Measurements from ENCODE around the gene NUDT7. TPM values are rescaled to one million over a fixed set of nuclear protein-coding genes. Genes with fewer than 3 reads are reported as not detected.

Gene NUDT7
- total RNA-seq, 3 donors from 2014 or later (not counting 1 experiment from before 2014, with no cell fraction given): 1.6 to 4.3 (median 3.3) TPM

DNA sequence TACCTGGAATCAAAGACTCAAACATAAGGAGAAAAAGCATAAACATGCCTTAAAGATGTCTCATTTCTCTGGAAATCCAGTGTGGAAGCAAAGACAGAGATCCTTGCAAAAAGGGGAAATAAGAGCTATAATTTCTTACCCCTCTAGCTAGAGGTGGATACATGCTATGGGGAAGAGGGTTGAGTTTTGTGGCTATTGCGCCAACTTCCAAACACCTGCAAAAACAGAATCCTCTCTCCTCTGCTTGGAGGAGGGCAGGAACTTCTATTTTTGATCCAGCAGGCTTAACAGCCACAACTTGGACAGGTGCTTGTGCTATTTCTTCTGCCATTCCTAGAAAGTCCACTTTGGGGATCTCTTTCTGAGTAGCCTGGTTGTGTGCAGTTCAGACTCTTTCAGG, 21.5 kb upstream of the NUDT7 start:
- no CpG with 5 or more reads among the region's 1 CpG for WGBS (ENCODE audit: insufficient coverage)

DNA sequence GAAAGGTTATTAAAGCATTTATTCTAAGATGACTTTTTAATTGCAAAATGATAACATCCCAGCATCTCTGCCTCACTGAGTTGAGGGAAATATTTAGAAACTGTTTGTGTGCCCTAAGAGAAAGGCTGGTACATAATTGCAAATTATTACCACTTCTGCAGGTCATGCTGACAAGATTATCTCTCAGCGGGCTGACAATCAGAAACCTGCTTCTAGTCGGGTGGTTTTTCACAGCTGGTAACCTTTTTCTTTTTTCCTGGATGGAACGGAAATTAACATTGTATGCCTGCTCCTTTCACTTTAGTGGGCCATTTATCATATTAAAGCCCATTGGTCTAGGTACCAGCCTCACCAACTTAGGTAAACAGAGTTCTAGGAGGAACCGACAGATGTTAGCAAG, 17.0 kb upstream of the NUDT7 start:
- Mint-ChIP-seq H3K4me1 (no peaks in the 10 kb centered on the region), H3K27me3 (ENCODE audit: low read depth in 2 of 2) (peaks cover 6 to 21% of the 10 kb centered on the region in 2 donors), H3K9me3 (no peaks in the 10 kb centered on the region), H3K4me3 (no peak overlapping the region), H3K27ac (no peak overlapping the region), H3K36me3 (no peaks in the 10 kb centered on the region)
- Histone ChIP-seq H3K27ac (ENCODE audit: low read length) (no peak overlapping the region), H3K4me3 (ENCODE audit: low read length) (no peak overlapping the region), H3K4me1 (ENCODE audit: control insufficient read depth, insufficient read depth, low read length) (no peaks in the 10 kb centered on the region), H3K36me3 (ENCODE audit: control insufficient read depth, insufficient read depth, low read length) (no peaks in the 10 kb centered on the region), H3K27me3 (ENCODE audit: control insufficient read depth, insufficient read depth, low read length) (no peaks in the 10 kb centered on the region), H3K9me3 (ENCODE audit: control insufficient read depth, insufficient read depth, low read length) (no peaks in the 10 kb centered on the region)
- ATAC-seq (no peak), DNase-seq (no peak)
- intact Hi-C loops (cut with micrococcal nuclease): no loop called here
- WGBS (ENCODE audit: insufficient coverage): 90% methylated on average over 4 of the region's 4 CpGs
- TF ChIP-seq, protein P1, sequence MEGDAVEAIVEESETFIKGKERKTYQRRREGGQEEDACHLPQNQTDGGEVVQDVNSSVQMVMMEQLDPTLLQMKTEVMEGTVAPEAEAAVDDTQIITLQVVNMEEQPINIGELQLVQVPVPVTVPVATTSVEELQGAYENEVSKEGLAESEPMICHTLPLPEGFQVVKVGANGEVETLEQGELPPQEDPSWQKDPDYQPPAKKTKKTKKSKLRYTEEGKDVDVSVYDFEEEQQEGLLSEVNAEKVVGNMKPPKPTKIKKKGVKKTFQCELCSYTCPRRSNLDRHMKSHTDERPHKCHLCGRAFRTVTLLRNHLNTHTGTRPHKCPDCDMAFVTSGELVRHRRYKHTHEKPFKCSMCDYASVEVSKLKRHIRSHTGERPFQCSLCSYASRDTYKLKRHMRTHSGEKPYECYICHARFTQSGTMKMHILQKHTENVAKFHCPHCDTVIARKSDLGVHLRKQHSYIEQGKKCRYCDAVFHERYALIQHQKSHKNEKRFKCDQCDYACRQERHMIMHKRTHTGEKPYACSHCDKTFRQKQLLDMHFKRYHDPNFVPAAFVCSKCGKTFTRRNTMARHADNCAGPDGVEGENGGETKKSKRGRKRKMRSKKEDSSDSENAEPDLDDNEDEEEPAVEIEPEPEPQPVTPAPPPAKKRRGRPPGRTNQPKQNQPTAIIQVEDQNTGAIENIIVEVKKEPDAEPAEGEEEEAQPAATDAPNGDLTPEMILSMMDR (IDR thresholded peaks at IDR 0.05): no peak

More for the DNA sequence above, 21.5 kb upstream of the NUDT7 start:
- H3K27me3 ChIP-seq (ENCODE audit: control insufficient read depth, insufficient read depth, low read length): no peaks in the 10 kb centered on the region
- no peak overlapping the region for H3K27ac ChIP-seq (ENCODE audit: low read length)
- no peak overlapping the region for H3K4me3 ChIP-seq (ENCODE audit: low read length)
- ATAC-seq (no peak), DNase-seq (no peak)
- H3K4me1 ChIP-seq (ENCODE audit: control insufficient read depth, insufficient read depth, low read length): no peaks in the 10 kb centered on the region
- Mint-ChIP-seq H3K36me3 (no peaks in the 10 kb centered on the region), H3K27ac (no peak overlapping the region), H3K4me1 (no peaks in the 10 kb centered on the region), H3K9me3 (no peaks in the 10 kb centered on the region), H3K4me3 (no peak overlapping the region), H3K27me3 (ENCODE audit: low read depth in 2 of 2) (peaks cover 6 to 9% of the 10 kb centered on the region in 2 donors)
- intact Hi-C loops (cut with micrococcal nuclease): no loop called here
- no peaks in the 10 kb centered on the region for H3K36me3 ChIP-seq (ENCODE audit: control insufficient read depth, insufficient read depth, low read length)
- TF ChIP-seq, protein P1 (IDR thresholded peaks at IDR 0.05): no peak
- no peaks in the 10 kb centered on the region for H3K9me3 ChIP-seq (ENCODE audit: control insufficient read depth, insufficient read depth, low read length)

DNA sequence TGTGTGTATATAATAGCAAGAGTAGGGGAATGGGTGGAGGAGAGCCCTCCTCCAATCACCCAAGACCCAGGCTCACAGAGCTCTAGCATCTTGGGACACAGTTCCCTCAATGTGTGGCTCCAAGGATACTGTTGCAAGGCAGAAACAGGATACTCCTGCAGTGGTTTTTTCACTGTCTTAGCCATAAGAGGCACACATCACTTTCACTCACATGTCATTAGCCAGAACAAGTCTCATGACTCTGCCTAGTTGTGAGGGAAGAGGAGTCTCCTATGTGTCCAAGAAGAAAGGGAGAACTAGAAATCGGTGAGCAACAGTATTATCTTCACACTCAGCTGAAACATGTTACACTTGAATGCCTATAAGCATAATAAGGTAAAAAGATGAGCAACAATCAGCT, 11.1 kb upstream of the NUDT7 start:
- H3K36me3 ChIP-seq (ENCODE audit: control insufficient read depth, insufficient read depth, low read length): no peaks in the 10 kb centered on the region
- no peak for DNase-seq
- no CpG with 5 or more reads among the region's 1 CpG for WGBS (ENCODE audit: insufficient coverage)
- no peaks in the 10 kb centered on the region for H3K4me1 ChIP-seq (ENCODE audit: control insufficient read depth, insufficient read depth, low read length)
- ATAC-seq: no peak
- Mint-ChIP-seq H3K27me3 (ENCODE audit: low read depth in 2 of 2) (peaks cover 0 to 29% of the 10 kb centered on the region in 2 donors), H3K4me1 (no peaks in the 10 kb centered on the region), H3K4me3 (no peak overlapping the region), H3K36me3 (no peaks in the 10 kb centered on the region), H3K27ac (no peak overlapping the region), H3K9me3 (no peaks in the 10 kb centered on the region)
- H3K4me3 ChIP-seq (ENCODE audit: low read length): no peak overlapping the region
- no peaks in the 10 kb centered on the region for H3K9me3 ChIP-seq (ENCODE audit: control insufficient read depth, insufficient read depth, low read length)
- intact Hi-C loops (cut with micrococcal nuclease): no loop called here
- TF ChIP-seq, protein P1 (IDR thresholded peaks at IDR 0.05): no peak
- no peaks in the 10 kb centered on the region for H3K27me3 ChIP-seq (ENCODE audit: control insufficient read depth, insufficient read depth, low read length)
- no peak overlapping the region for H3K27ac ChIP-seq (ENCODE audit: low read length)

DNA sequence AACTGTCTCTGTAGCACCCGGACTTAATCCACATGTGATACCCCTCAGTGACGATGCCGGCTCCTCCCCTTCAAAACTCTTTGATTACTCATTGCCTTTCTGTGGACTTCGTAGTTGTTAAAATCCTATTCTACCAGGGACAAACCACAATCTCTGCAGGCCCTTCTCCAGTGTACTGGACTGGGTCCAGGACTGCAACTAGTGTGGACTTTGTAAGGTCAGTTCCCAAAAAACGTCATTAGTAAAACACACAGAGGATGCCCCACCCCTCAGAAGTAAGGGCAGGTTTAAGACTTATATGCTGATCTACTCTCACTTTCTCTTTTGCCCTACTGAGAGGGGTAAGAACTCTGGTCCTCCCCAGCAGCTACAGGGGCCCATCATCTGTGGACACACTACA, 10.5 kb upstream of the NUDT7 start:
- no peak for ATAC-seq
- no peak overlapping the region for H3K4me3 ChIP-seq (ENCODE audit: low read length)
- no peak overlapping the region for H3K27ac ChIP-seq (ENCODE audit: low read length)
- Mint-ChIP-seq H3K4me3 (no peak overlapping the region), H3K4me1 (no peaks in the 10 kb centered on the region), H3K36me3 (no peaks in the 10 kb centered on the region), H3K27me3 (ENCODE audit: low read depth in 2 of 2) (peaks cover 0 to 29% of the 10 kb centered on the region in 2 donors), H3K27ac (no peak overlapping the region), H3K9me3 (no peaks in the 10 kb centered on the region)
- no peaks in the 10 kb centered on the region for H3K9me3 ChIP-seq (ENCODE audit: control insufficient read depth, insufficient read depth, low read length)
- H3K4me1 ChIP-seq (ENCODE audit: control insufficient read depth, insufficient read depth, low read length): no peaks in the 10 kb centered on the region
- TF ChIP-seq, protein P1 (IDR thresholded peaks at IDR 0.05): no peak
- intact Hi-C loops (cut with micrococcal nuclease): no loop called here
- H3K36me3 ChIP-seq (ENCODE audit: control insufficient read depth, insufficient read depth, low read length): no peaks in the 10 kb centered on the region
- DNase-seq: no peak
- no peaks in the 10 kb centered on the region for H3K27me3 ChIP-seq (ENCODE audit: control insufficient read depth, insufficient read depth, low read length)
- 73% methylated on average over 5 of the region's 5 CpGs for WGBS (ENCODE audit: insufficient coverage)
